ENCODE results near the gene PDPN. TPM values are rescaled to one million over a fixed set of nuclear protein-coding genes. Genes with fewer than 3 reads are reported as not detected.
A peak's percentile ranks its signal among the peaks of the same experiment; 100 is the strongest.

The PDPN gene
- total RNA-seq, 1 donor from 2014 or later, result 2.2 TPM

- H3F3A ChIP-seq (ENCODE audit: low read depth), result peaks cover 32% of the 10 kb centered on the region
- H3K36me3 ChIP-seq, result no peaks in the 10 kb centered on the region
- DNase-seq (ENCODE audit: low spot score), result peak; percentile 76
- no peak overlapping the region for H3K27ac ChIP-seq
- peaks cover 67% of the 10 kb centered on the region for H3K27me3 ChIP-seq
- H3K4me1 ChIP-seq, result peaks cover 30% of the 10 kb centered on the region
- H3K27ac Mint-ChIP-seq, result peak overlapping the region; percentile 86
- H3K9me3 Mint-ChIP-seq, result no peaks in the 10 kb centered on the region
- H3K4me3 Mint-ChIP-seq, result peak overlapping the region; percentile 93
- H3K4me3 ChIP-seq, result peak overlapping the region; percentile 73
- peaks cover 17% of the 10 kb centered on the region for H4K20me1 ChIP-seq (ENCODE audit: low read depth)
- H3K9ac ChIP-seq, result no peak overlapping the region
- no peaks in the 10 kb centered on the region for H3K79me2 ChIP-seq (ENCODE audit: low read depth)
- H3K4me2 ChIP-seq, result peak overlapping the region; percentile 97
- peaks cover 44% of the 10 kb centered on the region for H3K4me1 Mint-ChIP-seq
- H2AFZ ChIP-seq (replicated peaks), result peak overlapping the region; percentile 92
- TF ChIP-seq EZH2phosphoT487 (IDR thresholded peaks at IDR 0.05), result peak; percentile 40
- TF ChIP-seq EZH2 (IDR thresholded peaks at IDR 0.05), result peak; percentile 3
- TF ChIP-seq, protein P1, sequence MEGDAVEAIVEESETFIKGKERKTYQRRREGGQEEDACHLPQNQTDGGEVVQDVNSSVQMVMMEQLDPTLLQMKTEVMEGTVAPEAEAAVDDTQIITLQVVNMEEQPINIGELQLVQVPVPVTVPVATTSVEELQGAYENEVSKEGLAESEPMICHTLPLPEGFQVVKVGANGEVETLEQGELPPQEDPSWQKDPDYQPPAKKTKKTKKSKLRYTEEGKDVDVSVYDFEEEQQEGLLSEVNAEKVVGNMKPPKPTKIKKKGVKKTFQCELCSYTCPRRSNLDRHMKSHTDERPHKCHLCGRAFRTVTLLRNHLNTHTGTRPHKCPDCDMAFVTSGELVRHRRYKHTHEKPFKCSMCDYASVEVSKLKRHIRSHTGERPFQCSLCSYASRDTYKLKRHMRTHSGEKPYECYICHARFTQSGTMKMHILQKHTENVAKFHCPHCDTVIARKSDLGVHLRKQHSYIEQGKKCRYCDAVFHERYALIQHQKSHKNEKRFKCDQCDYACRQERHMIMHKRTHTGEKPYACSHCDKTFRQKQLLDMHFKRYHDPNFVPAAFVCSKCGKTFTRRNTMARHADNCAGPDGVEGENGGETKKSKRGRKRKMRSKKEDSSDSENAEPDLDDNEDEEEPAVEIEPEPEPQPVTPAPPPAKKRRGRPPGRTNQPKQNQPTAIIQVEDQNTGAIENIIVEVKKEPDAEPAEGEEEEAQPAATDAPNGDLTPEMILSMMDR (IDR thresholded peaks at IDR 0.05), result no peak
- no peaks in the 10 kb centered on the region for H3K36me3 Mint-ChIP-seq
- no peaks in the 10 kb centered on the region for H3K9me3 ChIP-seq (ENCODE audit: low read depth)
- peaks cover 19% of the 10 kb centered on the region for H3K27me3 Mint-ChIP-seq (ENCODE audit: insufficient read depth, low read depth)
Measured at GRCh38 chr1:13583966-13584791, 547 bp downstream of the PDPN start.

DNA sequence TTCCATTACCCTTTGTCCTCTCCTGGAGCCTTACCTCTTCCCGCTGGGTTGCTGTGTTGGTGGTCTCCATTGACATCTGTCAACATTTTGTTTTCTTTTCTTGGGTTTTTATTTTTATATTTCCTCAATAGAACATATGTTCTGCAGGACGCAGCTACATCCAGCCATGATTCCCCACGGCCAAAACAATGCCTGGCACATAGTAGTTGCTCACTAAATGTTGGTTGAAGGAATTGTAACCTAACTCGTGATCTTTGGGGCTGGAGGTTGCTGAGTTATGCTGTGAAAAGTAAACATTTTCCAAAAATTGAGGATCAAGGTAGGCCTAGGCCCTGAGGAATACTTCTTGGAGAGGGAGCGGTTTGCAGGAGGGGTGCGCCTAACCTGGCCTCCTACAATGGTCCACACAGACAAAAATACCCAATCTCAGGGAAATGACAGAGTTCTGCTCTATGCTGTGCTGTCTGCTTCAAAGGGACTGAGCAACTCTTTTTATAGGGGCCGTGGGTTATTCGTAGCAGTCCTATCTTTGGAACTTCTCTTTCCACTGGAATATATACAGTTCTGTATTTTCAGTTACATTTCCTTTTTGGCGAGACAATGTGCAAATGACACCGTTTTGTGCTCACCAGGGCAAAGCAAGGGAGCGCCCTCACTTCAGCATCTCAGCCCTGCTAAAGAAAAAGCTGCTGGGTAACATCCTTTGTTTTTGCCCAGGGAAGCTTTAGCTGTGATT, 1.4 kb downstream of the PDPN start:
- Mint-ChIP-seq H3K36me3 (no peaks in the 10 kb centered on the region), H3K27me3 (ENCODE audit: insufficient read depth, low read depth) (peaks cover 18% of the 10 kb centered on the region), H3K4me1 (peaks cover 48% of the 10 kb centered on the region), H3K27ac (peak overlapping the region; percentile 86), H3K9me3 (no peaks in the 10 kb centered on the region), H3K4me3 (peak overlapping the region; percentile 93)
- Histone ChIP-seq H3K4me2 (peak overlapping the region; percentile 97), H3K9ac (no peak overlapping the region), H3K9me3 (ENCODE audit: low read depth) (no peaks in the 10 kb centered on the region), H3K4me3 (peak overlapping the region; percentile 73), H3F3A (ENCODE audit: low read depth) (peaks cover 32% of the 10 kb centered on the region), H4K20me1 (ENCODE audit: low read depth) (peaks cover 17% of the 10 kb centered on the region), H3K4me1 (peaks cover 30% of the 10 kb centered on the region), H3K27me3 (peaks cover 67% of the 10 kb centered on the region), H2AFZ (replicated peaks) (no peak overlapping the region), H3K27ac (no peak overlapping the region), H3K79me2 (ENCODE audit: low read depth) (no peaks in the 10 kb centered on the region), H3K36me3 (no peaks in the 10 kb centered on the region)
- no peak for DNase-seq (ENCODE audit: low spot score)
- TF ChIP-seq EZH2 (IDR thresholded peaks at IDR 0.05), result no peak
- TF ChIP-seq EZH2phosphoT487 (IDR thresholded peaks at IDR 0.05), result no peak
- TF ChIP-seq, protein P1 (IDR thresholded peaks at IDR 0.05), result no peak

- no peak overlapping the region for H2AFZ ChIP-seq (replicated peaks)
- Mint-ChIP-seq H3K4me1 (peaks cover 48% of the 10 kb centered on the region), H3K4me3 (peak overlapping the region; percentile 93), H3K9me3 (no peaks in the 10 kb centered on the region), H3K27ac (peak overlapping the region; percentile 86), H3K27me3 (ENCODE audit: insufficient read depth, low read depth) (peaks cover 18% of the 10 kb centered on the region), H3K36me3 (peaks cover 4% of the 10 kb centered on the region)
- peak overlapping the region; percentile 23 for H3K4me3 ChIP-seq
- no peaks in the 10 kb centered on the region for H3K9me3 ChIP-seq (ENCODE audit: low read depth)
- no peak overlapping the region for H3K27ac ChIP-seq
- peak overlapping the region; percentile 97 for H3K4me2 ChIP-seq
- peaks cover 72% of the 10 kb centered on the region for H3K27me3 ChIP-seq
- H3K4me1 ChIP-seq, result peaks cover 30% of the 10 kb centered on the region
- no peak overlapping the region for H3K9ac ChIP-seq
- peaks cover 17% of the 10 kb centered on the region for H4K20me1 ChIP-seq (ENCODE audit: low read depth)
- TF ChIP-seq, protein P1 (IDR thresholded peaks at IDR 0.05), result no peak
- TF ChIP-seq EZH2 (IDR thresholded peaks at IDR 0.05) (no peak), EZH2phosphoT487 (IDR thresholded peaks at IDR 0.05) (no peak)
- DNase-seq (ENCODE audit: low spot score), result peak; percentile 60
- peaks cover 32% of the 10 kb centered on the region for H3F3A ChIP-seq (ENCODE audit: low read depth)
- H3K79me2 ChIP-seq (ENCODE audit: low read depth), result no peaks in the 10 kb centered on the region
- no peaks in the 10 kb centered on the region for H3K36me3 ChIP-seq
Measured at GRCh38 chr1:13585612-13585991, 2.0 kb downstream of the PDPN start.
